ENCODE results near the gene TM2D3. TPM values are rescaled to one million over a fixed set of nuclear protein-coding genes. Genes with fewer than 3 reads are reported as not detected.

TM2D3 gene
- total RNA-seq, 4 donors from 2014 or later, result 35.5 to 50.5 (median 40.5) TPM

DNA sequence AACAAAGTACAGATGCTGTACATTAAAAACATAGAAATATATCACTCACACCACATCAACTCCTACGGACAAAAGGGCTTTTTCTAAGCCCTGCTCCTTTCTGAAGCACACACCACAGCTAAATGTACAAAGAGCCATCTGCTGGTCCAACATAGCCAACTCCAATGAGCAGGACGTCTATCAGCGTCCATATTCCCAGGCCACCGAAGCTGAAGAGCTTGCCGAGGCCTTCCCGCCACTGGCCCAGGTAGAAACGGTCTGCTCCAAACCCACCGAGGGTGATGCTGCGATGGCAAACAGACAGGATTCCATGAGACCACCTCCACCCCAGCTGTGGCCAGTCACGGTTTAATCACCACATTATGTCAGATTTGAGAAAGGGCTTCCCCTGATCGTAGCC, 9.8 kb downstream of the TM2D3 start:
- DNase-seq (ENCODE audit: extremely low spot score), result no peak
- H3K27ac ChIP-seq (replicated peaks in 1 of 4), result peak overlapping the region; percentile 39 to 51 (median 42)
- WGBS, result 59% methylated on average over 11 of the region's 11 CpGs

DNA sequence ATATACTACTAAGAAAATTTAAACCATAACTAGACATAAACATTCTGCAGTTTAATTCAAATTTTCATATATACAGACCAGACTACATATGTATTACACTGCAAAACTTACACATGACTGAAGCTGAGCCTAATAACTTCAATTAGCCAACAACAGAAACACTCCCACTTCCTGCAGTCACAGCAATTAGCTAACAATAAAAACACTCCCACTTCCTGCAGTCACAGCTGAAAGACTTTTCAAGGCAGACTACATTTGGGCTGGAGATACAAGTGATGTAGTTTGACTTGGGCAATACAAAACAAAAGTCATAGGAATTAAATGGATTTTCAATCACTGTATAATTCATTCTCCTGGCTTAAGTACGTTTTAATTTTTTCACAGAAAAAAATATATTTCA, 10.3 kb downstream of the TM2D3 start:
- Histone ChIP-seq H3K4me1 (peaks cover 12 to 26% (median 19%) of the 10 kb centered on the region in 4 donors), H3K36me3 (peaks cover 39 to 79% (median 60%) of the 10 kb centered on the region in 4 donors), H3K9me3 (no peaks in the 10 kb centered on the region), H3K27me3 (no peaks in the 10 kb centered on the region), H3K4me3 (no peak overlapping the region), H3K27ac (replicated peaks in 1 of 4) (peak overlapping the region in 3 of 4 donors; percentile 40 to 51 (median 44))
- no peak for DNase-seq (ENCODE audit: extremely low spot score)
- intact Hi-C loops (cut with DNase I), result loop anchor here (5.0 kb wide), 1 partner anchor 345 kb away; the partner anchor contains the start of gene SNRPA1
- WGBS, result 50% methylated on average over 1 of the region's 1 CpG
- TF ChIP-seq EP300 (IDR thresholded peaks at IDR 0.05), result no peak
- TF ChIP-seq POLR2A (IDR thresholded peaks at IDR 0.05; ENCODE audit: low read depth), result no peak
- peak; percentile 24 to 40 for TF ChIP-seq POLR2AphosphoS5 (IDR thresholded peaks at IDR 0.05)
- TF ChIP-seq, protein P1, sequence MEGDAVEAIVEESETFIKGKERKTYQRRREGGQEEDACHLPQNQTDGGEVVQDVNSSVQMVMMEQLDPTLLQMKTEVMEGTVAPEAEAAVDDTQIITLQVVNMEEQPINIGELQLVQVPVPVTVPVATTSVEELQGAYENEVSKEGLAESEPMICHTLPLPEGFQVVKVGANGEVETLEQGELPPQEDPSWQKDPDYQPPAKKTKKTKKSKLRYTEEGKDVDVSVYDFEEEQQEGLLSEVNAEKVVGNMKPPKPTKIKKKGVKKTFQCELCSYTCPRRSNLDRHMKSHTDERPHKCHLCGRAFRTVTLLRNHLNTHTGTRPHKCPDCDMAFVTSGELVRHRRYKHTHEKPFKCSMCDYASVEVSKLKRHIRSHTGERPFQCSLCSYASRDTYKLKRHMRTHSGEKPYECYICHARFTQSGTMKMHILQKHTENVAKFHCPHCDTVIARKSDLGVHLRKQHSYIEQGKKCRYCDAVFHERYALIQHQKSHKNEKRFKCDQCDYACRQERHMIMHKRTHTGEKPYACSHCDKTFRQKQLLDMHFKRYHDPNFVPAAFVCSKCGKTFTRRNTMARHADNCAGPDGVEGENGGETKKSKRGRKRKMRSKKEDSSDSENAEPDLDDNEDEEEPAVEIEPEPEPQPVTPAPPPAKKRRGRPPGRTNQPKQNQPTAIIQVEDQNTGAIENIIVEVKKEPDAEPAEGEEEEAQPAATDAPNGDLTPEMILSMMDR (IDR thresholded peaks at IDR 0.05), result no peak

More for the DNA sequence above, 9.8 kb downstream of the TM2D3 start:
- no peaks in the 10 kb centered on the region for H3K9me3 ChIP-seq
- peaks cover 12 to 26% (median 19%) of the 10 kb centered on the region in 4 donors for H3K4me1 ChIP-seq
- H3K36me3 ChIP-seq, result peaks cover 39 to 84% (median 62%) of the 10 kb centered on the region in 4 donors
- H3K27me3 ChIP-seq, result no peaks in the 10 kb centered on the region
- TF ChIP-seq, protein P1 (IDR thresholded peaks at IDR 0.05), result no peak
- no peak for TF ChIP-seq EP300 (IDR thresholded peaks at IDR 0.05)
- no peak for TF ChIP-seq POLR2AphosphoS5 (IDR thresholded peaks at IDR 0.05)
- TF ChIP-seq POLR2A (IDR thresholded peaks at IDR 0.05; ENCODE audit: low read depth), result no peak
- no peak overlapping the region for H3K4me3 ChIP-seq
- intact Hi-C loops (cut with DNase I), result loop anchor here (5.0 kb wide), 1 partner anchor 345 kb away; the partner anchor contains the start of gene SNRPA1

DNA sequence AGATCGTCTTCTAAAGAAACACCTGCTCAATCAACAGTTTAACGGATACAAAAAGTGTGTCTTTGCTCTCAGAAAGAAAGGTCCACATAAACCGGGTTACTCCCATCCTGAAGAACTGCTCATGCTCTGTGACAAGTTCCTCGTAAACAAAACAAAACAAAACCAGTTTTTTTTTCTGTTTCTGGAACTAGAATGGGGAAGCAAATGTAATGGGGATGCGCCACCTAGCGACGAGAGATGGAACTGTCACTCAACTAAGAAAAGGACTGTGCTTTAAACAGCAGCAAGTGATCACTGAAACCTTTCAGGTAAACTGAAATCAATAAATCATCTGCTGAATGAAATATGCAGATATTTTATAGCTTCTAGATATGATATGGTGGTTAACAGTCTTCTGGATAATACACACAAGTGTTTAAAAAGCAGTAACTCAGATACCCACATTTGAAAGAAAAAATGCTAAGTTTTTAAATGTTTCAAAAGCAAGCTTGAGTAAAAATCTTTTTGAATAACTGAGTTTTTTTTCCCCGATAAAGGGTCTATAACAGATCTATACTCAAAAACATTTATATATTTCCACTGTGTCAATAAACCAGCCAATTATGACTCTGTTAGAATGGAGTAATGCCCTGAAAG, 10.9 kb downstream of the TM2D3 start:
- H3K4me1 ChIP-seq, result peaks cover 13 to 28% (median 18%) of the 10 kb centered on the region in 4 donors
- no peaks in the 10 kb centered on the region for H3K27me3 ChIP-seq
- 20% methylated on average over 8 of the region's 8 CpGs for WGBS
- TF ChIP-seq, protein P1 (IDR thresholded peaks at IDR 0.05), result peak; percentile 87 to 96 (median 92)
- TF ChIP-seq EP300 (IDR thresholded peaks at IDR 0.05), result no peak
- H3K9me3 ChIP-seq, result no peaks in the 10 kb centered on the region
- no peak overlapping the region for H3K4me3 ChIP-seq
- peak; percentile 94 for DNase-seq (ENCODE audit: extremely low spot score)
- intact Hi-C loops (cut with DNase I), result loop anchor here (5.0 kb wide), 1 partner anchor 344 kb away; the partner anchor contains the start of gene SNRPA1
- H3K27ac ChIP-seq (replicated peaks in 1 of 4), result peak overlapping the region; percentile 12 to 44 (median 24)
- H3K36me3 ChIP-seq, result peaks cover 36 to 75% (median 54%) of the 10 kb centered on the region in 4 donors

DNA sequence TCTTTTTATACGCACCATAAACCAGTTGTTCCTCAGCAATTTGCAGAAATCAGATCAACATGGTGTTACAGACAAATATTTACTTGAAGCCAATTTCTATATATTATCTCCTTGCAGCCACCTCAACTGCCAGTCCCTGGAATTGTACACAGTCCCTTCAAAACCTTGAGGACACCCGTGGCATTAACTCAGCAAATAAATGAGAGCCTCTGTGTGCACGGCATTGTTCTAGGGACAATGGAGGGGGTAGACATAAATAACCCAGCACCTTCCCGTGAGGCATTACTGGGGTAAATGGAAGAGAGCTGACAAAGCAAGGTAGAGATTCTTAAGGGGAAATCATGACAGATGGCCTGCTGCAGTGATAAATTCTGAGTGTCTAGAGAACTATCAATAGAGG, 12.5 kb downstream of the TM2D3 start:
- no peaks in the 10 kb centered on the region for H3K9me3 ChIP-seq
- peaks cover 21 to 61% (median 38%) of the 10 kb centered on the region in 4 donors for H3K36me3 ChIP-seq
- 89% methylated on average over 4 of the region's 4 CpGs for WGBS
- H3K4me1 ChIP-seq, result peaks cover 13 to 32% (median 21%) of the 10 kb centered on the region in 4 donors
- intact Hi-C loops (cut with DNase I), result loop anchor here (5.0 kb wide), 1 partner anchor 342 kb away; the partner anchor contains the start of gene SNRPA1
- no peak overlapping the region for H3K4me3 ChIP-seq
- TF ChIP-seq EP300 (IDR thresholded peaks at IDR 0.05), result no peak
- no peak overlapping the region for H3K27ac ChIP-seq (replicated peaks in 1 of 4)
- DNase-seq (ENCODE audit: extremely low spot score), result no peak
- no peaks in the 10 kb centered on the region for H3K27me3 ChIP-seq

DNA sequence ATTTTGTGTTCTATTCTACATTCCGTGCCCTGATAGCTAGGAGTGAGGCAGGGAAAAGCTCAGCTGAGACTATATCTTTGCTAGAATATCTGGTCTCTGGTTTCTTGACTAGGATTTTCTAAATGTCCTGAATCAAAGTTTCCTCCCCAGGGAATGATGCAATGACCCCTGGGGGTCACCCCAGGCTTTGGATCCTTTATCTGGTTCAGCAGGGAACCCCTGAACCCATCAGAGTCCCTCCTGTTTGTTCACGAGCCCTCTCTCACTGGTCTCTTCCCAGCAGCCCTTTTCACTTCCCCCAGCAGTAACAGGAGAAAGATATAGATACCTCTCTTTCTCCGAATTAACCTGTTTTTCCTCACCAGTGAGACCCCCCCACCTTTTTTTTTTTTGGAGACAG, 14.3 kb downstream of the TM2D3 start:
- WGBS, result 85% methylated on average over 3 of the region's 3 CpGs

More for the DNA sequence above, 14.3 kb downstream of the TM2D3 start:
- peak; percentile 29 for DNase-seq (ENCODE audit: extremely low spot score)
- H3K4me3 ChIP-seq, result no peak overlapping the region
- peaks cover 11 to 48% (median 24%) of the 10 kb centered on the region in 4 donors for H3K36me3 ChIP-seq
- no peak for TF ChIP-seq POLR2A (IDR thresholded peaks at IDR 0.05; ENCODE audit: low read depth)
- no peak for TF ChIP-seq EP300 (IDR thresholded peaks at IDR 0.05)
- TF ChIP-seq, protein P1 (IDR thresholded peaks at IDR 0.05), result no peak
- TF ChIP-seq POLR2AphosphoS5 (IDR thresholded peaks at IDR 0.05), result no peak
- no peaks in the 10 kb centered on the region for H3K27me3 ChIP-seq
- H3K27ac ChIP-seq (replicated peaks in 1 of 4), result no peak overlapping the region
- H3K4me1 ChIP-seq, result peaks cover 13 to 29% (median 21%) of the 10 kb centered on the region in 4 donors
- no peaks in the 10 kb centered on the region for H3K9me3 ChIP-seq
- intact Hi-C loops (cut with DNase I), result no loop called here

All from esophagus muscularis mucosa (tissue), 4 donors.